SK-N-SH (cell line): ENCODE results near the gene ZNF425.

Source experiments
- EP300 ChIP-seq, 2 experiments: IDR thresholded peaks; 2 replicates each; pipeline versions ENCODE4 v1.4.0 to v1.6.1; 2012; ENCODE audit warnings: borderline replicate concordance in 1 of 2, low read depth in 1 of 2, low read length in 1 of 2
- FOSL2 ChIP-seq: IDR thresholded peaks from 2 replicates; pipeline ENCODE4 v1.4.0; 2012; ENCODE audit warnings: low read depth, mild to moderate bottlenecking, moderate library complexity, borderline replicate concordance
- POLR2AphosphoS5 ChIP-seq: IDR thresholded peaks from 2 replicates; pipeline ENCODE4 v1.6.1; 2012; ENCODE audit warnings: low read depth, low read length
- RFX5 ChIP-seq: IDR thresholded peaks from 2 replicates; pipeline ENCODE4 v1.6.1; 2012; ENCODE audit warnings: mild to moderate bottlenecking, improper control_type of control experiment, low read length
- TEAD4 ChIP-seq: IDR thresholded peaks from 2 replicates; pipeline ENCODE4 v1.4.0; 2012; ENCODE audit warnings: mild to moderate bottlenecking, borderline replicate concordance; ENCODE audit not compliant: insufficient read depth
- YY1 ChIP-seq: IDR thresholded peaks from 2 replicates; pipeline ENCODE4 v1.4.0; 2012; ENCODE audit warnings: low read depth, mild to moderate bottlenecking
- TF ChIP-seq, protein P1 (sequence below): IDR thresholded peaks from 2 replicates; pipeline ENCODE4 v1.4.0; 2012; ENCODE audit warnings: low read depth, borderline replicate concordance
- TF ChIP-seq, protein P2 (sequence below): fragments of 150-350 bp; IDR thresholded peaks from 2 replicates; pipeline ENCODE4 v1.6.1; 2016; ENCODE audit warnings: mild to moderate bottlenecking, low read depth, low read length
- TF ChIP-seq, protein P3 (sequence below): fragments of 200-600 bp; sonication (generic); IDR thresholded peaks from 2 replicates; pipeline ENCODE4 v1.6.1; 2017; ENCODE audit warnings: antibody characterized with exemption, mild to moderate bottlenecking, moderate library complexity
- TF ChIP-seq, protein P4 (sequence below): IDR thresholded peaks from 2 replicates; pipeline ENCODE4 v1.6.1; 2012; ENCODE audit warnings: mild to moderate bottlenecking, low read depth, low read length, moderate library complexity
- TF ChIP-seq, protein P5 (sequence below): fragments of 150-350 bp; IDR thresholded peaks from 2 replicates; pipeline ENCODE4 v1.6.1; 2017; ENCODE audit warnings: antibody characterized with exemption, low read length, low read depth, borderline replicate concordance

DNA sequence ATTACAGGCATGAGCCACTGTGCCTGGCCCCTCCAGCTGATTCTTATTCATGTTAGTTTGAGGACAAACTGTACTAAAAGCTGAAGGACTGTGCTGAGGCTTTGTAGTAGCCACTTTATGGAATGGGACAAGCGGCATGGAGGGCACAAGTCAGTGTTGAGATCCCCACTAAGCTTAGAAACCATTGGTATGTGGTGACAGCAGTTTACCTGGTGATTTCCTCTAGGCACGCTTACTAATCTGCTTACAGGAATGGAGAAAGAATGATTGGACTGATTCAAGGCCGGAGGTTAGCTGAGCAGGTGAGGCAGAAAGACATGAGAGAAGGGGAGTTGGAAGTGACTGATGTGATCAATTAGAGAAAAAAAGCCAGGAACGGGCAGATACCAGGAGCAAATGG is 24.9 kb upstream of the ZNF425 start:
- no peak for TF ChIP-seq POLR2AphosphoS5
- no peak for TF ChIP-seq EP300 (IDR thresholded peaks at IDR 0.05; ENCODE audit: borderline replicate concordance in 1 of 2, low read depth in 1 of 2, low read length in 1 of 2)
- TF ChIP-seq, protein P1, sequence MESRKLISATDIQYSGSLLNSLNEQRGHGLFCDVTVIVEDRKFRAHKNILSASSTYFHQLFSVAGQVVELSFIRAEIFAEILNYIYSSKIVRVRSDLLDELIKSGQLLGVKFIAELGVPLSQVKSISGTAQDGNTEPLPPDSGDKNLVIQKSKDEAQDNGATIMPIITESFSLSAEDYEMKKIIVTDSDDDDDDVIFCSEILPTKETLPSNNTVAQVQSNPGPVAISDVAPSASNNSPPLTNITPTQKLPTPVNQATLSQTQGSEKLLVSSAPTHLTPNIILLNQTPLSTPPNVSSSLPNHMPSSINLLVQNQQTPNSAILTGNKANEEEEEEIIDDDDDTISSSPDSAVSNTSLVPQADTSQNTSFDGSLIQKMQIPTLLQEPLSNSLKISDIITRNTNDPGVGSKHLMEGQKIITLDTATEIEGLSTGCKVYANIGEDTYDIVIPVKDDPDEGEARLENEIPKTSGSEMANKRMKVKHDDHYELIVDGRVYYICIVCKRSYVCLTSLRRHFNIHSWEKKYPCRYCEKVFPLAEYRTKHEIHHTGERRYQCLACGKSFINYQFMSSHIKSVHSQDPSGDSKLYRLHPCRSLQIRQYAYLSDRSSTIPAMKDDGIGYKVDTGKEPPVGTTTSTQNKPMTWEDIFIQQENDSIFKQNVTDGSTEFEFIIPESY = no peak
- TF ChIP-seq, protein P2, sequence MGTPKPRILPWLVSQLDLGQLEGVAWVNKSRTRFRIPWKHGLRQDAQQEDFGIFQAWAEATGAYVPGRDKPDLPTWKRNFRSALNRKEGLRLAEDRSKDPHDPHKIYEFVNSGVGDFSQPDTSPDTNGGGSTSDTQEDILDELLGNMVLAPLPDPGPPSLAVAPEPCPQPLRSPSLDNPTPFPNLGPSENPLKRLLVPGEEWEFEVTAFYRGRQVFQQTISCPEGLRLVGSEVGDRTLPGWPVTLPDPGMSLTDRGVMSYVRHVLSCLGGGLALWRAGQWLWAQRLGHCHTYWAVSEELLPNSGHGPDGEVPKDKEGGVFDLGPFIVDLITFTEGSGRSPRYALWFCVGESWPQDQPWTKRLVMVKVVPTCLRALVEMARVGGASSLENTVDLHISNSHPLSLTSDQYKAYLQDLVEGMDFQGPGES = no peak
- TF ChIP-seq TEAD4 = no peak
- TF ChIP-seq, protein P3, sequence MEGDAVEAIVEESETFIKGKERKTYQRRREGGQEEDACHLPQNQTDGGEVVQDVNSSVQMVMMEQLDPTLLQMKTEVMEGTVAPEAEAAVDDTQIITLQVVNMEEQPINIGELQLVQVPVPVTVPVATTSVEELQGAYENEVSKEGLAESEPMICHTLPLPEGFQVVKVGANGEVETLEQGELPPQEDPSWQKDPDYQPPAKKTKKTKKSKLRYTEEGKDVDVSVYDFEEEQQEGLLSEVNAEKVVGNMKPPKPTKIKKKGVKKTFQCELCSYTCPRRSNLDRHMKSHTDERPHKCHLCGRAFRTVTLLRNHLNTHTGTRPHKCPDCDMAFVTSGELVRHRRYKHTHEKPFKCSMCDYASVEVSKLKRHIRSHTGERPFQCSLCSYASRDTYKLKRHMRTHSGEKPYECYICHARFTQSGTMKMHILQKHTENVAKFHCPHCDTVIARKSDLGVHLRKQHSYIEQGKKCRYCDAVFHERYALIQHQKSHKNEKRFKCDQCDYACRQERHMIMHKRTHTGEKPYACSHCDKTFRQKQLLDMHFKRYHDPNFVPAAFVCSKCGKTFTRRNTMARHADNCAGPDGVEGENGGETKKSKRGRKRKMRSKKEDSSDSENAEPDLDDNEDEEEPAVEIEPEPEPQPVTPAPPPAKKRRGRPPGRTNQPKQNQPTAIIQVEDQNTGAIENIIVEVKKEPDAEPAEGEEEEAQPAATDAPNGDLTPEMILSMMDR = no peak
- TF ChIP-seq YY1 = no peak
- TF ChIP-seq, protein P4, sequence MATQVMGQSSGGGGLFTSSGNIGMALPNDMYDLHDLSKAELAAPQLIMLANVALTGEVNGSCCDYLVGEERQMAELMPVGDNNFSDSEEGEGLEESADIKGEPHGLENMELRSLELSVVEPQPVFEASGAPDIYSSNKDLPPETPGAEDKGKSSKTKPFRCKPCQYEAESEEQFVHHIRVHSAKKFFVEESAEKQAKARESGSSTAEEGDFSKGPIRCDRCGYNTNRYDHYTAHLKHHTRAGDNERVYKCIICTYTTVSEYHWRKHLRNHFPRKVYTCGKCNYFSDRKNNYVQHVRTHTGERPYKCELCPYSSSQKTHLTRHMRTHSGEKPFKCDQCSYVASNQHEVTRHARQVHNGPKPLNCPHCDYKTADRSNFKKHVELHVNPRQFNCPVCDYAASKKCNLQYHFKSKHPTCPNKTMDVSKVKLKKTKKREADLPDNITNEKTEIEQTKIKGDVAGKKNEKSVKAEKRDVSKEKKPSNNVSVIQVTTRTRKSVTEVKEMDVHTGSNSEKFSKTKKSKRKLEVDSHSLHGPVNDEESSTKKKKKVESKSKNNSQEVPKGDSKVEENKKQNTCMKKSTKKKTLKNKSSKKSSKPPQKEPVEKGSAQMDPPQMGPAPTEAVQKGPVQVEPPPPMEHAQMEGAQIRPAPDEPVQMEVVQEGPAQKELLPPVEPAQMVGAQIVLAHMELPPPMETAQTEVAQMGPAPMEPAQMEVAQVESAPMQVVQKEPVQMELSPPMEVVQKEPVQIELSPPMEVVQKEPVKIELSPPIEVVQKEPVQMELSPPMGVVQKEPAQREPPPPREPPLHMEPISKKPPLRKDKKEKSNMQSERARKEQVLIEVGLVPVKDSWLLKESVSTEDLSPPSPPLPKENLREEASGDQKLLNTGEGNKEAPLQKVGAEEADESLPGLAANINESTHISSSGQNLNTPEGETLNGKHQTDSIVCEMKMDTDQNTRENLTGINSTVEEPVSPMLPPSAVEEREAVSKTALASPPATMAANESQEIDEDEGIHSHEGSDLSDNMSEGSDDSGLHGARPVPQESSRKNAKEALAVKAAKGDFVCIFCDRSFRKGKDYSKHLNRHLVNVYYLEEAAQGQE = no peak
- no peak for TF ChIP-seq FOSL2
- TF ChIP-seq RFX5 = no peak
- TF ChIP-seq, protein P5, sequence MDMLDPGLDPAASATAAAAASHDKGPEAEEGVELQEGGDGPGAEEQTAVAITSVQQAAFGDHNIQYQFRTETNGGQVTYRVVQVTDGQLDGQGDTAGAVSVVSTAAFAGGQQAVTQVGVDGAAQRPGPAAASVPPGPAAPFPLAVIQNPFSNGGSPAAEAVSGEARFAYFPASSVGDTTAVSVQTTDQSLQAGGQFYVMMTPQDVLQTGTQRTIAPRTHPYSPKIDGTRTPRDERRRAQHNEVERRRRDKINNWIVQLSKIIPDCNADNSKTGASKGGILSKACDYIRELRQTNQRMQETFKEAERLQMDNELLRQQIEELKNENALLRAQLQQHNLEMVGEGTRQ = no peak
